Mucosa of gallbladder (tissue), 1 donor: ENCODE data around the gene STMN3. TPM values are rescaled to one million over a fixed set of nuclear protein-coding genes. Genes with fewer than 3 reads are reported as not detected.
"Not testable (repeated sequence)": the region's sequence is repeated elsewhere in the genome, so short reads cannot be mapped to it uniquely, and the experiment has no call there.

Source experiments
- DNase-seq: peaks from one replicate; pipeline ENCODE4 v3.0.0-alpha.2; 2020; ENCODE audit warnings: low spot score
- total RNA-seq: library from RNA; stranded (reverse); gene quantifications from one replicate; pipeline ENCODE4 v1.2.1, GENCODE V29; 2021
- donor health status: DM: no; HTN: no; CAD: no.

STMN3 gene
- total RNA-seq, 1 donor from 2014 or later = 11.1 TPM

DNA sequence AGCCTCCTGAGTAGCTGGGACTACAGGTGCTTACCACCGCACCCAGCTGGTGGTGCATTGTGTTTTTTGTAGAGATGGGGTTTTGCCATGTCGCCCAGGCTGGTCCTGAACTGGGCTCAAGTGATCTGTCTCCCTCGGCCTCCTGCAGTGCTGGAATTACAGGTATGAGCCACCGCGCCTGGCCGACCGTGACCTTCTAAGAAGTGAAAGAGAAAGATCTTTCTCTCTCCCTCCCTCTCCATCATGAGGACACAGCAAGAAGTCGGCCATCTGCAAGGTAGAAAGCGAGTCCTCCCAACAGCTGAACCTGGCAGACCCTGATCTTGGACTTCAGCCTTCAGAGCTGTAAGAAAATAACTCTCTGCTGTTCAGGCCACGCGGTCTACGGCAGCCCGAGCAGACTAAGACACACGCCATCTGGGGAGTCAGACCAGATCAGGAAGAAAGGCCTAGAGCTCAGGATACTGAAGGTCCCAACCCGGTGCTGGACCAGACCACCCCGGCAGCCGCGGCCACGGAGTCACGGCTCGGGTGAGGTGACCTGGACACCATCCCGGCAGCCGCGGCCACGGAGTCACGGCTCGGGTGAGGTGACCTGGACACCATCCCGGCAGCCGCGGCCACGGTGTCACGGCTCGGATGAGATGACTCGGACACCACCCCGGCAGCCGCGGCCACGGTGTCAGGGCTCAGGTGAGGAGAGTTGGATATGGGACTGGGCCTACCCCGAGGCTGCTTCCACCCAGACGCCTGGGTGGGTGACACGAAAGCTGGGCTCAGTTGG is 35.9 kb downstream of the STMN3 start:
- DNase-seq = no peak

DNA sequence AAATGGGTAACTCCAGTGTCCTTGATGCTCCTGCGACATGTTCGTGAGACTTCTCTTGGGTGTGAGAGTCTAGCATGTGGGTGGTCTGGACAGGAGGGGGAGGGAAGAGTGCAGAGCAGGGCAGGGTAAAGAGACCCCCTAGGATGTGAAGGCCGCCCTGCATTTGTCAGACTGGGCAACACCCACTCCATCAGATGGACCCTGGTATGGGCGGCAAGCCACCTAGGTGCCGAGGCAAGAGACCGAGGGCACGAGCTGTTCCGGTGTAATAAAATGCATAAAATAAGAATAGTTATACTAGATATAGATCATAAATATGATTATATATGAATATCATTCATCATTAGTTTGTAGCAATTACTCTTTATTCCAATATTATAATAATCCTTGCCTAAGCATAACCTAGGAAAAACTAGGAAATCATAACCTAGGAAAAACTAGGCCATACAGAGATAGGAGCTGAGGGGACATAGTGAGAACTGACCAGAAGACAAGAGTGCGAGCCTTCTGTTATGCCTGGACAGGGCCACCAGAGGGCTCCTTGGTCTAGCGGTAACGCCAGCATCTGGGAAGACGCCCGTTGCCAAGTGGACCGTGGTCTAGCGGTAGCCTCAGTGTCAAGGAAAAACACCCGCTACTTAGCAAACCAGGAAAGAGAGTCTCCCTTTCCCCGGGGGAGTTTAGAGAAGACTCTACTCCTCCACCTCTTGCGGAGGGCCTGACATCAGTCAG is 39.2 kb downstream of the STMN3 start:
- not testable (repeated sequence) for DNase-seq

DNA sequence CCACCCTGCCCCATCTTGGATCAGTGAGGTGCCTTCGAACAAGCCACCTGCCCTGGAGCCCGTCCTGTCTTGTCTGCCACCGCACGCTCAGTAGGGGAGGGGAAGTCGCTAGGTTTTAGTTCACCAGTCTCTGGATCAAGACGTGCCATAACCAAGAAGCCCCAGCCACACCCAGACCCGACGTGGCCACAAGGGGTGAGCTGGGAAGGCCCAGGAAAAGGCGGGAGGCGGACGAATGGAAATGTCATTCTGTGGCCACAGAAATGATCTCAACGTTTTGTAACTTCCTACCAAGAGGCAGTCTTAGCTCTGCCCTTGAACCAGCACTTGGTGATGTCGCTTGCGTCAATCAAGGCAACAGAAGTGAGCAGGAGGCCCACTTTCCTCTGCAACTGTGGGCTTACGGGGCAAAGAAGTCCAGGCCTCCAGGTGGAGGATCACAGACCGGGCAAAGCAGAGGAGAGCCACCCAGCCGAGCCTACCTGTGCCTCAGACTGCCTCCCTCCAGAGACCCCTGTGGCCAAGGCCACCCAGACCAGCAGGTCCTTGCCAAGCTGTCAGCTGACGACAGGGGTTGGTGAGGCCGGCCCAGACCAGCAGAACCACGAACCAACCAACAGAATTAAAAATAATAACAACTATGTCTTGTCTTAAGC is 40.8 kb downstream of the STMN3 start:
- DNase-seq = no peak

DNA sequence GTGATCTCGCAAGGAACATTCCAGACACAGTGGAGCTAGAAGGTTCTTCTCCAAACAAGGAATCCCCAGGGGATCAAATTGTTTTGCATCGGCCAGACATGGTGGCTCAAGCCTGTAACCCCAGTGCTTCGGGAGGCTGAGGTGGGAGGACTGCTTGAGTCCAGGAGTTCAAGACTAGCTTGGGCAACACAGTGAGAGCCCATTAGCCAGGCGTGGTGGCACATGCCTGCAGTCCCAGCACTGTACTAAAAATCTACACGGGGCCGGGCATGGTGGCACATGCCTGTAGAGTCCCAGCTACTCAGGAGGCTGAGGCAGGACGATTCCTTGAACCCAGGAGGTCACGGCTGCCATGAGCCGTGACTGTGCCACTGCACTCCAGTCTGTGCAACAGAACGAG is 41.6 kb downstream of the STMN3 start:
- no peak for DNase-seq

DNA sequence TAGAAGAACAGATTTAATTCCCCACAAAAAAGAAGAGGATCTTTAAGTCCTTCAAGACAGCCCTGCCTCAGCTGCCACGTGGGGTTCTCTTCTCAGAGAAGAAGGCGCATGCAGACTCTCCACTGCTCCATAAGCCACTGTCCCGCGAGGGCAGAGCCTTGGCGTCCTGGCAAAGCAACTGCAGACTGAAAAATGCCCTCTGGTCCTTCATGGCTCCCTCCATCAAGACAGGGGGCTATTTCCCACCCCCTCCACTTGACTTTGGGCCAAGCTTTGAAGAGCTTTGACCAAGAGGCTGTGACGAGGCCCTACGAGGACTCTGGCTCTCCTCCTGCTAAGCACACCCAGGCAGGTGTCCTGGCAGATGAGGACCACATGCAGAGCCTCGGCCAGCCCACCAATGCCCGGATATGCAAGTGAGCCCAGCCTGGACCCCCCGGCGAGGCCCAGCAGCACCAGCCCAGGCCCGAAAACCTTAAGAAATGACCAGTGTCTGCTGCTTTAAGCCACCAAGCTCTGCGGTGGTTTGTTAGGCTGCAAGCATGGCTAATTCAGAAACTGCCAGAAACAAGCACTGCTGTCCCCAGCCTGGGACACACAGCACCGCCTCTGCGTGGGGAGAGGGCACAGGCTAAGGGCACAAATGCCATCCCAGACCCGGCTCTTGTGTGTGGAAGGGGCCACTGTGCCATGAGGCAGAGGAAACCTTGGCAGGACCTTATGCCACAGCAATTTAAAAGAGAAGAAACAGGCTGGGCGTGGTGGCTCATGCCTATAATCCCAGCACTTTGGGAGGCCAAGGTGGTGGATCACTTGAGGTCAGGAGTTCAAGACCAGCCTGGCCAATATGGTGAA is 42.4 kb downstream of the STMN3 start:
- no peak for DNase-seq

DNA sequence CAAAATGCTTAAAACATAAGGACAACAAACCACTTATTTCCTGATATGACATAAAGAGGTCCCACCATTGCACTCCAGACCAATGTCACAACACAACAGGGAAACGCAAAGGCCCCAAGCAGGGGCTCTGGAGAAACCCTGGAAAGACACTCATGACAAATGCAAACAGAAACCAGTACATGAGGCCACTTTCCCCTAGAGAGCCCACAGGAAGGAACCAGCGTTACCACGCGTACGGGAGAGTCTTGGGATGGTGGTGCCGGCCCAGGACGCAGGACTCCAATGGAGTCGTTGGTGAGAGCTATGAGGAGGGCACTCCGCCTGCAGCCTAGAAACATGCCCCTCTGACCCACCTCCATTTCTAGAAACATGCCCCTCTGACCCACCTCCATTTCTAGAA is 46.5 kb downstream of the STMN3 start:
- DNase-seq = no peak

DNA sequence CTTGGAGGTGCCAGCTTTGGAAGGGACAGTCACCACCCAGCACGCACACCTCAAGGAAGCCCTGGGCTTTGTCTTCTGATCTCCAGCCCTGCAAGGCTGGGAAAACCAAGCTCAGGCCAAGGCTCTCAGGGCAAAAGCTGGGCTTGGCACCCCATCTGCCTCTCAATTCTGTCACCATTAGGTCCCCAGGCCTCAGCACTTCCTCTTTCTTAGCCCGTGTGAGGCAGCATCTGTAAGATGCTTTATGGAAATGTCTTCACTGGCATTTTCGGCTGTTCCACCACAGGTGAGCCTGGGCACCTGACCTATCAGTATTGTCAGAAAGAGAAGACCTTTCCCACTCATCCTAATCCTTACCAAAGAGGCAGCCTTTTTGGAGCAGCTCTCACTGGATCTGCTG is 50.9 kb downstream of the STMN3 start:
- DNase-seq = no peak

DNA sequence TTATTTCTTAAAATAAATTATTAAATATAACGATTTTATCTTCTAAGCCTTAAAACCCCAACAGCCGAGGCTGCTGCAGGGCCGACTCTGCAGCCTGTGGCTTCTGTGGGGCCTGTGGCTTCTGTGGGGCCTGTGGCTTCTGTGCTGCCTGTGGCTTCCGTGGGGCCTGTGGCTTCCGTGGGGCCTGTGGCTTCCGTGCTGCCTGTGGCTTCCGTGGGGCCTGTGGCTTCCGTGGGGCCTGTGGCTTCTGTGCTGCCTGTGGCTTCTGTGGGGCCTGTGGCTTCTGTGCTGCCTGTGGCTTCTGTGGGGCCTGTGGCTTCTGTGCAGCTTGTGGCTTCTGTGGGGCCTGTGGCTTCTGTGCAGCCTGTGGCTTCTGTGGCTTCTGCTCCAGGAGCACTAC is 51.5 kb downstream of the STMN3 start:
- not testable (repeated sequence) for DNase-seq

DNA sequence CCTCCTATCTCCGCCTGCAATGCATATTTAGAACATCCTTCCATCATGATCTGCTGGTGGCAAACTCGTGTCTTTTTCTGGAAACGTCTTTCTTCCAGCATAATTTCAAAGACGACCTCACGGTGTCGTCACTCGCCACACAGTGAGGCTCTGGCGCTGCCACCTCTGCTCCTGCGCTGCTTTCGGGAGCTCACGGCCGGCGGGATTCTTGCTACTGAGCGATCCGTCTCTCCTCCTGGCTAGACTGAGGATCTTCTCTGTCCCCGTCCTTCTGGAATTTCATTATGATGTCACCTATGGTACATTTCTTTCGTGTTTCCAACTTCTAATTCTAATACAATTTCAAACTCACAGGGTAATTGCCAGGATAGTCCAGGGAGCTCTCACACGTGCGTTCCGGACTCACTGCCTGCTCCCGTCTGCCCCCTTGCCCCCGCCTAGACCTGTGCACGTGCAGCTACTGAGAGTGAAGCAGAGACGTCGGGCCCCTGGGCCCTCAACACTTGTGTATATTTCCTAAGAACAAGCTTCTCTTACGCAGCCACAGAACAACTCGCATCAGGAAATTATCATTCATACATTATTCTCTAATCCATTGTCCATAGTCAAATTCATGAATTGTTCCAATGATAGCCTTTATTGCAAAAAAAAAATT is 53.7 kb downstream of the STMN3 start:
- DNase-seq = no peak

DNA sequence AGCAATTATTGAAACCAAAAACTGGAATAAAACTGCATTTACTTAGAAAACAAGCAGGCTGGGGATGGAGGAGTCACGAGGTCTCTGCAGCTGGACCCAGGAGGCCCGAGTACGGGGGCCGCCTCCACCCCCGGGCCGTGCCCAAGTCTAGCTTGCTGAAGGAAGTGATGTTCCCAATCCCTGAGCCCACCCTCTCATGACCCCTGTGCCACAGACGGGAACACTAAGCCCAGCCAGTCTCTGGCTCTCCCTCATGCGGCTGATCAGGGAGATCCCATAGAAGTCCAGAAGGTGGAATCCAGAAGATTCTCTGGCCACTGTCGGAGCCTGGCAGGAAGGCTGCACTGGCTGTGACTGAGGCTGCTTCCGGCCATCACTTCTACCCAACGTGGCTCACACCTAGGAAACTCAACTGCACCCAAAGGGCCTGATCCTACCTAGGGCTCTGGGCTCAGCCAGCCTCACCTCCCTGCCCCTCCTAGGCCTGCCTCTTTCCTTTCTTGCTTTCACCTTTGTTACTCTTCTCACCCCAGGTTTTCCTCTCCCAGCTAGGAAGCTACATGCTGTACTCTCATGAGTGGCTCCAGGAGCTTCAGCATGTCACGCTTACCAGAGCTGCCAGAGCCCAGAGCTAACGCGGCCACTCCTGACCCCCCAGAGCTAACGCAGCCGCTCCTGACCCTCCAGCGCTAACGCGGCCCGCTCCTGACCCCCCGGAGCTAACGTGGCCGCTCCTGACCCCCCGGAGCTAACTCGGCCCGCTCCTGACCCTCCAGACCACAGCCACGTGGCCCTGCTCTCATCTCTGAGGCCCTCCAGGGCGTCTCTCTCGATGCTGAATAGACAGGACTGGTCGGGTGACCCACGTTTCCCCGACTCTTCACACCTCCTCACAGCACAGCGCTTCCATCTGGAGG is 54.5 kb downstream of the STMN3 start:
- DNase-seq = no peak

DNA sequence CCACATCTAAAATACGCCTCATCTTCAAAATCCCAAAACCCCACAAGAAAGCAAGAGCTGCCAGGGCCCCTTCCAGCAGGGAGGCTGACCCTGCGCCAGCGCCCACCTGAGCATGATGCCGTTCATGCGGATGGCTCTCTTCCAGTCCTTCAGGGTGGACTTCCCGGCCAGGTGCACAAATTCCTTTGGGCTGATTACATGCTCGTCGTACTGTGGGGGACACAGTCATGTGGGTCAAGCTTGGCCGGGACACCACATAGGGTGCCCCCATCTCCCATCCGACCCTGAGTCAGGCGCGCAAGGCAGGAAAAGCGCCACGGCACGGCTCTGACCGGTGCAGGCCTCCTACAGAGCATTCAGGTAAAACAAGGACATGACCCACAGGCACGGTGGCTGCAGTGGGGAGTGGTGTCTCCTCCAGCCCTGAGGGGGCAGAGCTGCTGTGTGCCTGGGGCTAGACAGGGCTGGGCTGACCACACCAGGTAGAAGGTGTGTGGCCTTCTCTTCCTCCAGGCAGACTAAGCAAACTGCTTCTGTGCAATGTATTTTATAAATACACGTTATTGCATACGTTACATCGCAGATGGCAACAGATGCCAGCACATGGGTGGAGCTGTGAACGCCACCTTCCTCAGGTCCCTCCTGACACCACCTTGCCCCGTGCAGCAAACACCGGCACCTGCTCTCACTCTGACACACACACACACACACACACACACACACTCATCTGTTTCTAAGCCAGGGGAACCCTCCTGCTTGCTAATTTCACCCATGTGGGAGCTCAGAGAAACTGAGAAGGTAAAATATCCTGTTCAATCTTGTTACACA is 55.4 kb downstream of the STMN3 start:
- no peak for DNase-seq

DNA sequence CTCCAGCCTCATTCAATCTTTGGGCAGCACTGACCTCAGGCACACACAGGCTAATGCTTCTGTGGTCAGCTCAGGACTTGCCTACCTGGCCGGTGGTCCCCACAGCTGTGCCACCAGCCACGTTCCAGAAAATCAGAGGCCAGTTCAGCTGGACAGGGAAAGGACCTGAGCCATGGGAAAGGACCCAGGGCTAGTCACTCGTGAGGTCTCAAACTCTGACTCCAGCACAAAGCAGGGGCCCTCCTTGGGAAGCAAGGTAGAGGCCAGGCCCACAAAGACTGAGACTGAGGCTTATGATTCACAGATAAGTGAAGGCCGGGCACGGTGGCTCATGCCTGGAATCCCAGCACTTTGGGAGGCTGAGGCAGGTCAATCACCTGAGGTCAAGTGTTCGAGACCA is 56.8 kb downstream of the STMN3 start:
- no peak for DNase-seq

DNA sequence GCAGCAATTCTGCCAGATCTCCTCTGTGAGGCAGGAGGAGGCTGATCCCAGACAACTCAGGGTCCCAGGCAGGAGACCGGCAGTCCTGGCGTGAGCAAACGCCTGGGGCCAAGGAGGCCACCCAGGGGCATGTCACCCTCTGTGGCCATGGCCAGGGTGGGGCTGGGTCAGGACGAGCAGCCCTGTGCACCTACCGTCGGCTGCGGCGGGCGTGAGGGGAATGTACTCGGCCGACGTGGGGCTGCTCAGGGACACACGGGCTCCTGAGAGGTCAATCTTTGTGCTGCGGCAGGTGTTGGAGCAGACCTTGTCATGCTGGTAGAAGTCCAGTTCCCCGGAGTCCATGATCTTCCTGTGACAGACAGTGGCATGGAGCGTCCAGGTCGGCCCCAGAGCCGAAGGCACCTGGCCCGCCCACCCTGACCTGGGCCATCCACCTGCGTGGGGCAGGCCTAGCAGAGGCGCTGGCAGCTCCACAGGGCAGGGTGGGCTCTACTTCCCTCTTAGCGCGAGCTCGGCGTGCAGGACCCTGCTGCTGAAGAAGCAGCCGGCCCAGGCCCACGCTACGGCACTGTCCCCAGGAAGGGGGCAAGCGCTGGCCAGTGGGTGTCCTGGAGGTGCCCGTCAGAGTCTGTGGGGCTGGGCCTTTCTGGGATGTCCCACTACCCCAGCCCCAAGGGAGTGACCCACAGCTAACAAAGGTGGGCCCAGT is 57.7 kb downstream of the STMN3 start:
- DNase-seq = no peak

DNA sequence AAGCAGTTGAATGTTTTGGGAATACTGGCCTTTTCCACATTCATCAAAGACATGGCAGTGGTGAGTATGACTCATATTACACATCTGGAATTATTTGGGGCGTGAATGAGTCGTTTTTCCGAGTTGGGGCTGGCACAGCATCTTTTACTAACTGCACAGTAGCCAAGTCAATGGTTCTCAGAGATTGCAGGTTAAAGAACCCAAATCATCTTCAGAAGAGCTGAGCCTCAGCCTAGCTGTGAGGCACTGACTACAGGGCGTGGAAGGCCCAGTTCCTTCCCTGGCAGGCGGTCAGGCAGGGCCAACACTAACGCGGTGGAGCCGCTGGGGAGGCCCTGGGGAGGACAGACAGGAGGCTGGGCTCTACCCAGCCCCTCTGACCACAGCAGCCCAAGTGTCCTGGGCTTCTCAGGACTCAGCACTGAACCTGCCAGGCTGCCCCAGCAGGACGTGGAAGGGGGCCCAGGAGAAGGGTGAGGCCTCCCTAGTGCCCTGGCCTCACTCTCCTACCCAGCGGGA is 59.1 kb downstream of the STMN3 start:
- no peak for DNase-seq

DNA sequence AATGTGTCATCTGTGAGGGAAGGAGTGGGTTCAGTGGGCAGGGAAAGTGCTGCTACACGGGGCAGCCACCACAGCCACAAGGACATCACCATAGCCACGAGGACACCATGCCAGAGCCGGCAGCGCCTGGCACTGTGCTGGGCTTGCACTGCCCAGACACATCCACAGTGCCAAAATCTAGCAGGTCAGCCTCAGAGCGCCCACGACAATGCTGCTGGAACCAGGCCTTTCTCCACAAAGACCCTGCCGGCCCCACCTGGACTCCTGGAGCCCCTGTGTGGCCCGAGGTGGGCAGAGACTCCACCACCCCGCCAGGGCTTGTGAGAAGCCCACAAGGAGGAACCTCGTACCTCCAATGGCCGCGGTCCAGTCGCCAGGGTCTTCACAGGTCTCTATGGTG is 60.6 kb downstream of the STMN3 start:
- no peak for DNase-seq

DNA sequence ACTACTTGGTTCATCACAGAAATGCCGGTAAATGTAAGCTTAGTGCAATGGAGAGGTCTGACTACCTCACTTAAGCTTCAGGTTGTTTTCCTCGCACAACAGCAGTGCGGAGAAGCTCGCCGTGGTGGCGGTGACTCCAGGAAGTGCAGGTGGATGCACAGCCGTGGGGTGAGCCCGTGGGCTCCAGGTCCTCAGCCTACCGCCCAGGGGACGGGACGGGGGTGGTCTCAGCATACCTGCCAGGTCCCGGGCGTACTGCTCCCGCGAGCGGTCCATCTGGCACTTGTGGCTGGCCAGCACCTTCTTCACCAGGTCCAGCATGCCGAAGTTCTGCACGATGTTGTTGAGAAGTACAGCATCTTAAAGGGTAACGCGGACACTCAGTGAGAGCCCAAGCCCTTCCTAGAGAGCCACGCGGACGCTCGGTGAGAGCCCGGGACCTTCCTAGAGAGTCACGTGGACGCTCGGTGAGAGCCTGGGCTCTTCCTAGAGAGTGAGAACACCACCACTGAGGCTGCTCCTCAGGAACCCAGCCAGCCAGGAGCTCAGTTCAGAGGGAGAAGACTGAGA is 61.4 kb downstream of the STMN3 start:
- no peak for DNase-seq

DNA sequence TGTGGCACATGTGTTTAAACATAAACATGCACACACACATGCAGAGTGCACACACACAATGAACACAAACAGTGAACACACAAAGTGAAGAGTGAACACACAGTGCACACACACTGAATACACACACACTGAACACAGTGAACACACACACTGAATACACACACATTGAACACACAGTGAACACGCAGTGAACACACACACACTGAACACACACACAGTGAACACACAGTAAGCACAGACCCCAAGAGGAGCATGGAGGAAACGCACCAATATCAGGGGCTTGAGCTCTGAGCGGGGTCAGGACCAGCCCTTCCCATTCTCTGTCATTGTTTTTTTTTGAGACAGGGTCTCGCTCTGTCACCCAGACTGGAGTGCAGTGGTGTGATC is 62.1 kb downstream of the STMN3 start:
- no peak for DNase-seq
